ENCODE measurements around the gene GLDN.

GRCh38 chr15:51322621-51323296 lies 18.7 kb upstream of the GLDN start:
- TF ChIP-seq MAX (IDR thresholded peaks at IDR 0.05) (no peak), USF1 (IDR thresholded peaks at IDR 0.05) (no peak), EP300 (IDR thresholded peaks at IDR 0.05; ENCODE audit: borderline replicate concordance) (no peak), YY1 (IDR thresholded peaks at IDR 0.05; ENCODE audit: low read depth) (no peak), TAF1 (IDR thresholded peaks at IDR 0.05; ENCODE audit: low read depth) (no peak), CREB1 (IDR thresholded peaks at IDR 0.05; ENCODE audit: low read depth) (no peak), RAD21 (IDR thresholded peaks at IDR 0.05; ENCODE audit: low read depth) (no peak), EGR1 (IDR thresholded peaks at IDR 0.05) (no peak), CEBPB (IDR thresholded peaks at IDR 0.05) (no peak), NFIC (IDR thresholded peaks at IDR 0.05) (no peak), FOXM1 (IDR thresholded peaks at IDR 0.05; ENCODE audit: borderline replicate concordance, low read depth) (no peak)
- TF ChIP-seq, protein P1, sequence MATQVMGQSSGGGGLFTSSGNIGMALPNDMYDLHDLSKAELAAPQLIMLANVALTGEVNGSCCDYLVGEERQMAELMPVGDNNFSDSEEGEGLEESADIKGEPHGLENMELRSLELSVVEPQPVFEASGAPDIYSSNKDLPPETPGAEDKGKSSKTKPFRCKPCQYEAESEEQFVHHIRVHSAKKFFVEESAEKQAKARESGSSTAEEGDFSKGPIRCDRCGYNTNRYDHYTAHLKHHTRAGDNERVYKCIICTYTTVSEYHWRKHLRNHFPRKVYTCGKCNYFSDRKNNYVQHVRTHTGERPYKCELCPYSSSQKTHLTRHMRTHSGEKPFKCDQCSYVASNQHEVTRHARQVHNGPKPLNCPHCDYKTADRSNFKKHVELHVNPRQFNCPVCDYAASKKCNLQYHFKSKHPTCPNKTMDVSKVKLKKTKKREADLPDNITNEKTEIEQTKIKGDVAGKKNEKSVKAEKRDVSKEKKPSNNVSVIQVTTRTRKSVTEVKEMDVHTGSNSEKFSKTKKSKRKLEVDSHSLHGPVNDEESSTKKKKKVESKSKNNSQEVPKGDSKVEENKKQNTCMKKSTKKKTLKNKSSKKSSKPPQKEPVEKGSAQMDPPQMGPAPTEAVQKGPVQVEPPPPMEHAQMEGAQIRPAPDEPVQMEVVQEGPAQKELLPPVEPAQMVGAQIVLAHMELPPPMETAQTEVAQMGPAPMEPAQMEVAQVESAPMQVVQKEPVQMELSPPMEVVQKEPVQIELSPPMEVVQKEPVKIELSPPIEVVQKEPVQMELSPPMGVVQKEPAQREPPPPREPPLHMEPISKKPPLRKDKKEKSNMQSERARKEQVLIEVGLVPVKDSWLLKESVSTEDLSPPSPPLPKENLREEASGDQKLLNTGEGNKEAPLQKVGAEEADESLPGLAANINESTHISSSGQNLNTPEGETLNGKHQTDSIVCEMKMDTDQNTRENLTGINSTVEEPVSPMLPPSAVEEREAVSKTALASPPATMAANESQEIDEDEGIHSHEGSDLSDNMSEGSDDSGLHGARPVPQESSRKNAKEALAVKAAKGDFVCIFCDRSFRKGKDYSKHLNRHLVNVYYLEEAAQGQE (IDR thresholded peaks at IDR 0.05; ENCODE audit: low read depth), result no peak

Measured in Ishikawa (cell line).